A673 (cell line): Measurements from ENCODE around the gene CSRP1.

Source experiments
- CTCF ChIP-seq: fragments of 300-800, 200-600 bp; sonication (generic); conservative IDR thresholded peaks from 2 replicates; pipeline ENCODE4 v1.5.1; 2017; ENCODE audit warnings: low read depth, mild to moderate bottlenecking, antibody characterized with exemption, low read length, moderate library complexity, mixed read lengths
- EZH2 ChIP-seq: fragments of 200-600 bp; sonication (generic); IDR thresholded peaks from 2 replicates; pipeline ENCODE4 v1.6.1; 2017; ENCODE audit warnings: borderline replicate concordance, low read depth, mild to moderate bottlenecking, mixed read lengths, antibody characterized with exemption, low read length; ENCODE audit not compliant: poor library complexity, severe bottlenecking

- TF ChIP-seq EZH2 (no peak), CTCF (no peak)
Observed at GRCh38 chr1:201463071-201463552, 43.8 kb downstream of the CSRP1 start.
